GM19328 (cell line): ENCODE measurements around the gene AHCYL2.
"Not testable (repeated sequence)": the region's sequence is repeated elsewhere in the genome, so short reads cannot be mapped to it uniquely, and the experiment has no call there.

Experiments
- ATAC-seq: cut with Tn5 transposase; IDR thresholded peaks from one replicate; pipeline ENCODE4 v1.9.1; 2021; ENCODE audit warnings: mild to moderate bottlenecking, moderate library complexity; ENCODE audit not compliant: unreplicated experiment

The AHCYL2 gene

DNA sequence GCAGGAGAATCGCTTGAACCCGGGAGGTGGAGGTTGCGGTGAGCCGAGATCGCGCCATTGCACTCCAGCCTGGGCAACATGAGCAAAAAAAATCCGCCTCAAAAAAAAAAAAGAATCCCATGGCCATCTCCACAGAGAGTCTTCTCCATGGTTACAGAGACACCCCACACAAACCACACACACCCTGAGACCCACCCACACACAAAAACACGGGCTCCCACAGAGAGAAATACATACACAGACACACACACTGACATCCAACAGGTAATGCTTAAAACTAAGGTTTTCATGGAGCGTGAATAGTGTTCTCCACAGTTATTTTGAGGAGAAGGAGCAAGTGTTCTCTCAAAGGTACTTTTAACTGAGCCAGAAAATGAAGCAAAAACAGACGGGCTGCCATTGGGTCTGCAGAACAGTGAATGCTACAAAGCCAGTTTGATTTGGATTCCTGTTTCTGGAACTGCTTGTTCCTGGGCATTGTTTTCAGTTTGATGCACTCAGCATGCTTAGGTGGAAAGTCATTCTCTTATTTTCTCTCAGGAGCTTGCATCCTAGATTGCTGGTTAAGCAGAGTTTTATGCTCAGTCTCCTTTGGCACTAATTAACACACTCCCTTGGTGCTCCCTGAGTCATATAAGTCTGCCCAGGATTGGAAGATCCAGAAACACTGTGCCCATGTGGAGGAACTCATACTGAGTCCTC, 15.4 kb downstream of the AHCYL2 start:
- ATAC-seq: no peak

DNA sequence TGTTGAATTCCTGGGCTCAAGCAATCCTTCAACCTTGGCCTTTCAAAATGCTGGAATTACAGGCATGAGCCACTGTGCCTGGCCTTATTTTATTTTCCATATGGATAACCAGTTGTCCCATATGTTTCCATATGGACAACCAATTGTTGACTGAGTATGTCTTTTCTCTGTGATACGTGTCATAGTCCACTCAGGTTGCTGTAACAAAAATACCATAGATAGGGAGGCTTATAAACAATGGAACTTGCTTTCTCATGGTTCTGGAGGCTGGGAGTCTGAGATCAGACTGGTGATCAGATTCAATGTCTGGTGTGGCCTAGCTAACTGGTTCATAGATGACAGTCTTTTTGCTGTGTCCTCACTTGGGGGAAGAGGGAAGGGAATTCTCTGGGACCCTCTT, 19.4 kb downstream of the AHCYL2 start:
- no peak for ATAC-seq

DNA sequence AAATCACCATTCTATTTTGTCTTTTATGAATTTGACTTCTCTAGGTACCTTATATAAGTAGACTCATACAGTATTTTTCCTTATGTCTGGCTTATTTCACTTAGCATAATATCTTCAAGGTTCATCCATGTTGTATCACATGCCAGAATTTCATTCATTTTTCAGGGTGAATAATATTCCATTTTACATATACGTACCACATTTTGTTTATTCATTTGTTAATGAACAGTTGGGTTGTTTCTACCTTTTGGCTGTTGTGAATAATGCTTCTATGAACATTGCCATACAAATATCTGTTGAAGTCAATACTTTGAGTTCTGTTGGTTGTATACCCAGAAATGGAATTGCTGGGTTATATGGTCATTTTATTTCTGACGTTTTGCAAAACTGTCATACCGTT, 20.7 kb downstream of the AHCYL2 start:
- no peak for ATAC-seq

DNA sequence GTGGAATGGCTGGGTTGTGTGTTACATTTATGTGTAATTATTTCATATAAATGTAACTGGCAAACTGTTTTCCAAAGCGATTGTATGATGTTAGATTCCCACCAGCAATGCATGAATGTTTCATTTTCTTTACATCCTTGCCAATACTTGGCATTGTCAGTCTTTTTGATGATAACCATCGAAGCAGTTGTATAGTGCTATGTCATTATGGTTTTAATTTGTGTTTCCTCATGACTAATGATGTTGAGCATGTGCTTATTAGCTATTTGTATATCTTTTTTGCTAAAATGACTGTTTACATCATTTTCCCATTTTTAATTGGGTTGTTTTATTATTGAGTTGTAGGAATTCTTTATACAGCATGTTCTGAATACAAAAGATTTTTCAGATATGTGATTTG, 22.3 kb downstream of the AHCYL2 start:
- no peak for ATAC-seq

DNA sequence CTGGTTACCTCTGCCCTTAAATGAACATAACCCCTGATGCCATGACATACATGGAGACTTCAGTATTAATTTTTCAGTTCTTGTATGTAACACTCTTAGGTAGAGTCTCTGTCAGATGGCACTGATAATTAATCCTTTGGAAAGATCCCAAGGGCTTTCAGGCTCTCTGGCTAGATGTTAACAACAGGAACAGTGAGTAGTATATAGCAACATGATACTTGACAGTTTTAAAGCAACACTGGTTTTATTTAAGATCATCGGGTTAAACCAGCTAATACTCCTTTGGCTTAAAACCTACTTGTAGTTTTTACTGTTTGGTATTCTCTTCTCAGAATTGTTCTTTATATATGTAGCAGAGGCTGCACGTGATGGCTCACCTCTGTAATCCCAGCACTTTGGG, 27.3 kb downstream of the AHCYL2 start:
- ATAC-seq: no peak

DNA sequence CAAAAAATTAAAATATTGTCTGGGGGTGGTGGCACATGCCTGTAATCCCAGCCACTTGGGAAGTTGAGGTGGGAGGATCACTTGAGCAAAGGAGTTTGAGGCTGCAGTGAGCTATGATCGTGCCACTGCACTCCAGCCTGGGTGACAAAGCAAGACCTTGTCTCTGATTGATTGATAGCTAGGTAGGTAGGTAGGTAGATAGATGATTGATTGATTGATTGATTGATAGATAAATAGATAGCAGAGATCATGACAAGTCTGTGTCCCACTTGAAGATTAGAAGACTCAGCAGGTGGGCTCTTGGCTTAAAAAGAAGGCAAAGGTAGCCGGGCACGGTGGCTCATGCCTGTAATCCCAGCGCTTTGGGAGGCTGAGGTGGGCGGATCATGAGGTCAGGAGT, 27.8 kb downstream of the AHCYL2 start:
- ATAC-seq: not testable (repeated sequence)

DNA sequence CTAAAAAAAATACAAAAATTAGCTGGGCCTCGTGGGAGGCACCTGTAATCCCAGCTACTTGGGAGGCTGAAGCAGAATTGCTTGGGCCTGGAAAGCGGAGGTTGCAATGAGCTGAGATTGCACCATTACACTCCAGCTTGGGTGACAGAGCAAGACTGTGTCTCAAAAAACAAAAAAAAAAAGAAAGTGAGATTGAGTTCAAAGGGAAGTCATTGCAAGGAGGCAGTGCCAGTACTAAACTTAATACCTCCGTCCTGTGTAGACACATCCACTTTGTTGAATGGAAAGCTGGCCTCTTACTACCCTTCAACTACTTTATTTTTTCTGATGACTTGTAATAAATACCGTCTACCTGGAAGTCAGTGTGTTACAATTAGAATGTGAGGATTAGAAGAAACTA, 31.0 kb downstream of the AHCYL2 start:
- no peak for ATAC-seq

DNA sequence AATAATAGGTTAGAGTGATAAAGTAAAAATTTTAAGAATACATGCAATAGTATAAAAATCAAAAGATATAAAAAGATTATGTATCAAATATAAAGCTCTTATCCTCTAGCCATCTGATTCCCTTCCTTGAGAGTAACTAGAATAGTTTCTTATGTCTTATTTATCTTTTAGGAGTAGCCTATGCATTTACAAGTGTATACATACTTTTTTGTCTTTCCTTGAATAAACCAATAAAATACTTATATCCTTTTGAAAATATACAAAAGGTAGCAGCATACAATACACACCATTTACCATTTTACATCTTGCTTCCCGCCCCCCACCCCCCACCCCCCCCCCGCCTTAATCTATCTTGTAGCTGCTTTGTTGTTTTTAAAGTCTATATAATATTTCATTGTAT, 31.4 kb downstream of the AHCYL2 start:
- no peak for ATAC-seq

DNA sequence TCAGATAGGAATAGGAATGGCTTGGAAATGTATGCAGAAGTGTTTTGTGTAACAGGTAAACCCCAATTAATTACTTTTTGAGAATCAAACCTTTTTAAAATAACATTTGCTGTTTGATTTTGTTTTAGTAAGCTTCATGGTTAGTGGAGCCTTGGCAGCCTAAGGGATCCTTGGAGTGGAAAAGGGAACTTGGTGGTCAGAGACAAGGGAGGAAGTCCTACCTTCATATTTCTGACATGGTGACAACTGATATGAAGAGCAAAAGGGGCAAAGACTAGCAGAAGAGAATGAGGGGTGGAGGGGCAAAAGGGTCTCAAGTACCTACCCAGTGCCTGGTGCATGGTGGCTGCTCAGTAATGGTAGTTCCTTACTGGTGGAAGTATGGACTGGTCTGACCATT, 32.3 kb downstream of the AHCYL2 start:
- no peak for ATAC-seq

DNA sequence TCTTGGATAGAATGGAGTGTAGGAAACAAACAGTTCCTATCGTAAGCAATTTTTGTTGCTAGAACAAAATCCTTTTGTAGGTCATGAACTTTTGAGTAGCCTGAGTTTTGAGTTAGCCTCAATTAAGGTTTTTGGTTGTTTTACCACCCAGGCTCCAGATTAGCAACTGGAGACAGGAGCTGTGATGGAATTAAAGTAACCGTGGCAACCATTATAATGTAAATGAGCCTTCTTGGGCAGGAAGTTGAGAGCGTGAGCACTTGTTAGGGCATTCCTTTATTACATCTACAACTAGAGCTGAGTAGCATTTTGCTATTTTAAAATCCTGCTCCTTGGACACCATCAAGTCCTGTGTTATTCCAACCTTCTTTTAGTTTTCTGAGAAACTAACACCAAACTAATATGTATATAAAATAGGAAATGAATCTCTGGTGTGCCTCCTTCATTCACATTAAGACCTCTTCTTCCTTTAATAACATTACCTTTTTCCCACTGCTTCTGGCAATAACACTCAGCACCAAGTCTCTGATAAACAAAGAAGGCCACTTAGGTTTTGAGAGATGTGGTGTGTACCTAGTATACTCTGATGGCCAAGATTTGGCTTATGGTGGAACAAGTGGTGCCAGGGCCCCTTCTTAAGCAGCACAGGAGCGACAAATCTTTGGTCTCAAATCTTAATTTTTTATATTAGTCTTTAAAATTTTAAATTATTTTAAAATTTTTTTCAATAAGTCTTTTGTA, 34.0 kb downstream of the AHCYL2 start:
- ATAC-seq: no peak

DNA sequence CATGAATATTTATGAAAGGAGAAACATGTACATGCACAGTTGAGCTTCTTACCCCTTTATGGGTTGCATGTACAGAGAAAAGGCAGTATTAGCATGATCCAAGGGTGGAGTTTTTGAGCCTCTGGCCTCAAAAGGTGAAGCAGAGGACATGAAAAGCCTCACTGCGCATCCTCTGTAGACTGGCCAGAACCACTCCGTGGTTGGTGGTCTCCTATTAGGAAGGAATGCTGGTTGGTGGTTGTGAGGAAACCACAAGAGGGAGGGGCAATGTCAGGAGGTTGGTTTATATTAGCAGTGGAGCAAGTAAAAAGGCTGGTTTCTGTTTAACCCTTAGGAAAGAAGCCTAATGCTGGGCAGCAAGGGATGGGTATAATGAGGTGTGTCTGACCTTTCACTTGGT, 37.5 kb downstream of the AHCYL2 start:
- no peak for ATAC-seq

DNA sequence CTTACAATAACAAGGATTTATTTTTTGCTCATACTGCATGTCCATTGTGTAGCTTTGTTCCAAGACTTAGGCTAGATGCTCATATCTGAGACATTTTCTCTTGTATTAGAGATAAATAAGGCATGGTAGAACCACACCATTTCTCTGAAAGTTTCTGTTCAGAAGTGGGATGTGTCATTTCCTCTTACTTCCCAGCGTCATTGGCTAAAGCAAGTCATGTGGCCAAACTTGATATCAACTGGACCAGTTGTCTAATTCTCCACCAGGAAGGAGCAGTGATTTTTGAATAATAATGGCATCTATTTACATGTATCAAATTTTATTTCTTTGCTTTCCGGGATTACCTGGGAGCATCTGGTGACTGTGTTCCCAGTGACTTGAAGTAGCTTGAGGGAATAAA, 38.3 kb downstream of the AHCYL2 start:
- ATAC-seq: no peak

DNA sequence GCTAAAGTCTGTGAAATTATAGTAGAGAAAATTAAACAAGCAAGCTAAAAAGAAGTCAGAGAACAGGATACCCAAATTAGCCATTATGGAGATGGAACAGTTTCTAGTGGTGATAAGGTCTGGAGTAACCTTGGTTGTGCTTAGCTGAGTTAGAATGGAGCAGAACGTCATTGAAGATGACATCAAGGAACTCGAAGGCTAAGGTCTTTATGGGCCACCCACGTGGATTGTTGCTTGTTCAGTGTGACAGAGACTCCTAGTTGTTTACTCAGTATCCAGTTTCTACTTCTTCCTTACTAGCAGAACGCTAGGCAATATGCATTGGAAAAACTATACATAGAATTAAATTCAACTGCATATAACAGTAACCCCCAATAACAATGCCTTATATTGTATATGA, 39.7 kb downstream of the AHCYL2 start:
- no peak for ATAC-seq

DNA sequence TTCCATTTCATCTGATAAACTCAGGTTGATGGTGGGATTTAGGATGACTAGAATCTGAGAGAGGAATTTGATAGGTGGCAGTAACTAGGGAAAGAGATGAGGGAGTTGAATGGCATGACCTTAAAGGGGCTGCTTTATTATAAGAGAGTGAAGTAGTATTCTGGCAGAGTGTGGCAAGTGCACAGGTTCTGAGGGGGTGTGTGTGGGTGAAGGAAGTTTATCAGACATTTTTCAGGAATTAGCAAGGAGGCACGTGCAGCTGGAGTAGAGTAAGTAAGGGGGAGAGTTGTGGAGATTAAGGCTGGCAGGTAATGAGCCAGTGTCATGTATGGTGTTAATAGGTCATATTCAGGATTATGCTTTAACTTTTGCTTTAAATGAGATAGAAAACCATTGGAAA, 40.5 kb downstream of the AHCYL2 start:
- ATAC-seq: no peak

DNA sequence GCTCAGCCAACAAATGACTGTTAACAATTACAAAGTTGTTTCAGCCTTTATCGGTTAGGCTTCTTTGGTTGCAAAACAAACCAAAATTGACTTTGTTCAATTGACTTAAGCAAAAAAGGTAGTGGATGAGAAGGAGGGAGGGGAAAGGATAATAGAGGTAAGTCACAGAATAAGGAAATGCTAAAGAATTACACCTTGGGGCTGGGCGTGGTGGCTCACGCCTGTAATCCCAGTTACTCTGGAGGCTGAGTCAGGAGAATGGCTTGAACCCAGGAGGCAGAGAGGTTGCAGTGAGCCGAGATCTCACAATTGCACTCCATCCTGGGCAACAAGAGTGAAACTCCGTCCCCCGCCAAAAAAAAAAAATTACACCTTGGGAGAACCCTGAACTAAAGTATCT, 41.4 kb downstream of the AHCYL2 start:
- ATAC-seq: no peak

DNA sequence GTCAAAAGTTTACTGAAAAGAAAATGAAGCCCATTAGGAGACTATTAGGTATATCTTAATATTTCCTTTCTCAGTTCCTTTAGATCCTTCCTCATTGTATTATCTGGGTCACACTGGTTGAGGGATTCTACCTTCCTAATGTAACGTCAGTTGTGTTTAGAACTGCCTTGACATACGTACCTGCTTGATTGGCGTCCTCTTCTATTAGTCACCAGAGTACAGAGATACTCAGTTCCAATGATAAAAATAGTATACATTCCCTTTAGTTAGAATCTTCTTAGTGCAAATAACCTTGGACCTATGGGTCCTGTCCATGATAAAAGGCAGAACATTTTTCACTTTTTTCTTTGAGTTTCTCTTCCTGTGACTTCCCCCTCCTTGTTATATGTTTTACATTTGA, 45.2 kb downstream of the AHCYL2 start:
- no peak for ATAC-seq

DNA sequence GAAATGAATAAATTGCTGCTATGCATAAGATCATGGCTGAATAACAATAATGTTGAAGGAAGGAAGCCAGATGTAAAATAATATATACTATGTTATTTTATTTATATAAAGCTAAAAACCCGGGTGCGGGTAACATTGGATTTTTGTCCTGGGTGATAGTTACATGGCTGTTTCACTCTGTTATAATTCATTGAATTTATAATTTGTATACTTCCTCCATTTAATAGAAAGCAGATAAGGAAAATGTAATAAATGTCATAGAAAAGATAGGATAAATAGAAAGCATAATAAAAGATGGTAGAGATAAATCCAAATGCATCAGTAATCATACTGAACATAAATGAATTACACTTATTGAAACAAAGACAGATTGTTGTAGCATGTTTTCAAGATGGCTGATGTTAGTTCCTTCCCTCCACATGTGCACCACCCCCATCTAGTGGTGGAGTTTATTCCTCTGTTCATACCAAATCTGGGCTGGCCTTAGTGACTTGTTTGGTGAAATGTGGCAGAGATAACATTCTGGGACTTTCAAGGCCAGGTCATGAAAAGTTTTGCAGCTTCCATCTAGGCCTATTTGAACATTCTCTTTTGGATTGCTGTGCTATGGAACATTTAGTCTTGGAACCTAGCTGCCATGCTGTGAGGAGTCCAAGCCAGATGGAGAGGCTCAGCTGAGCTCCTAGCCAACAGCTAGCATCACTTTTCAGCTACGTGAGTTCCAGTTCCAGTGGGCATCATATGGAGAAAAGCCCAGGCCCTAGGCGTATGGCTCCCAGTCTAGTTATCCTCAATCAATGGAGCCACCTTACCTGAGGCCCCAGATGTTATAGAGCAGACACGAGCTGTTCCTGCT, 46.9 kb downstream of the AHCYL2 start:
- no peak for ATAC-seq

DNA sequence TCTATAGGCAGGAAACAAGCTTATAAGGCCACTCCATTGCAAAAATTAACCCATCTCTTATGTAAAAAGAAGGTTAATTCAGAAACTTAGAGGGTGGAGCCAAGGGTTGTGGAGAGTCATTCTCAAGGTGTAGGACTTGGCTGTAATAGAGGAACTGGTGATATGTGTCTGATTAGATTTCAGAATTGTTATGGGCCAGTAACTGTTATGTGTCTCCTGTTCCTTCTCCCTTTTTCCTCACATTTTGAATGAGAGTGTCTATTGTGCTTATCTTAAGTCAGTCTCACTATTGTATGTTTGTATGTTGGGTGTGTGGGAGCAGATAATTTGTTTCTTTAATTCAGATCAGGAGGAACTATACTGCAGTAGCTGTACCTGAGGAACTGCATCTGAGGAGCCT, 49.1 kb downstream of the AHCYL2 start:
- no peak for ATAC-seq

DNA sequence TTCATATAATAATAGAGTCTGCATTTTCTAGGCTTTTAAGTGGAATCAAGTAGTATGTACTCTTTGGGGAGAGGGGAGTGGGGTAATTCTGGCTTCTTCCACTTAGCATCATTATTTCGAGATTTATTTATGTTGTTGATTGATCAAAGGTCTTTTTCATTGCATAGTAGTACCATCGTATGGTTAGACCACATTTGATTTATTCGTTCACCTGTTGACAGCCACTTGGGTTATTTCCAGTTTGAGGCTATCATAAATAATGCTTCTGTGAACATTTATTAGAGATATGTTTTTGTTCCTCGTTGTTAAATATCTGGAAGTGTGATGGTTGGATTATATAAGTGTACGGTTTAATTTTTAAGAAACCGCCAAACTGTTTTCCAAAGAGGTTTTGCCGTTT, 52.8 kb downstream of the AHCYL2 start:
- ATAC-seq: no peak

DNA sequence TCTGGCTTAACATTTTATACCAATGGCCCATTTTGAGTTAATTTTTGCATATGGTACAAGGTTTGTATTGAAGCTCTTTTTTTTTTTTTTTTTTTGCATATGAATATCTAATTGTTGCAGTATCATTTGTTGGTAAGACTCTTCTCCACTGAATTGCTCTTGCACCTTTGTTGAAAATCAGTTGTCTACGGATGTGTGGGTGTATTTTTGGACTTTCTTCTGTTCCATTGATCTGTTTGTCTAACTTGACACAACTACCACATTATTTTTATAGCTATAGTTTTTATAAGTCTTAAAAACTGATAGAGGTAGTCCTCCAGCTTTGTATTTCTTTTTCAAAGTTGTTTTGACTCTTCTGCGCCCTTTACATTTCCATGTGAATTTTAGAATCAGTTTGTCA, 53.9 kb downstream of the AHCYL2 start:
- no peak for ATAC-seq

DNA sequence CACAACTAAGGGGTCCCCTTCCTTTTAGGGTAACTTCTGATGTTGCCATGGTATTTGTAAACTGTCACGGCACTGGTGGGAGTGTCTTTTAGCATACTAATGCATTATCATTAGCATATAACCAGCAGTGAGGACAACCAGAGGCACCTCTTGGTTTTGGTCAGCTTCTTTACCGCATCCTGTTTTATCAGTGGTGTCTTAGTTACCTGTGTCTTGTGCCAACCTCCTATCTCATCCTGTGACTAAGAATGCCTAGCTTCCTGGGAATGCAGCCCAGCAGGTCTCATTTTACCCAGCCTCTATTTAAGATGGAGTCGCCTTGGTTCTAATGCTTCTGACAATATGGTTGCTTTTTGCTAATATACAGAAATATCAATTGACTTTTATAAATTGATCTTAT, 54.9 kb downstream of the AHCYL2 start:
- ATAC-seq: no peak

DNA sequence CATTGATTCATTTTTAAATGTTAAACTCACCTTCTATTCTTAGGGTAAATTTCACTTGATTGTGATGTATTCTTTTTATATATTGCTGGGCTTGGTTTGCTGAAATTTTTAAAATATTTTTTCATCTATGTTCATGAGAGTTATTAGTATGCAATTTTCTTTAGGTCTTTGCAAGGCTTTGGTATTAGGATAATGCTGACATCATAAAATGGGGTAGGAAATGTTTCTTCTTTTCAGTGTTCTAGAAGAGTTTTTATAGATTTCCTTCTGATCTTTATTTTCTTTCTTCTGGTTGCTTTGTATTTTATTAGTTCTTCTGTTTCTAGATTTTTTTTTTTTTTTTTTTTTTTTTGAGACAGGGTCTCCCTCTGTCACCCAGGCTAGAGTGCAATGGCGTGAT, 56.3 kb downstream of the AHCYL2 start:
- no peak for ATAC-seq
